Erythroblast (primary cell): ENCODE data around the gene CDC42EP5.
"Not testable (repeated sequence)": the region's sequence is repeated elsewhere in the genome, so short reads cannot be mapped to it uniquely, and the experiment has no call there.

Experiments used
- GATA1 ChIP-seq: IDR thresholded peaks from 2 replicates; pipeline ENCODE4 v1.6.1; 2011; ENCODE audit warnings: low read depth, mild to moderate bottlenecking, control low read depth, low read length, moderate library complexity
- POLR2A ChIP-seq: IDR thresholded peaks from 2 replicates; pipeline ENCODE4 v1.6.1; 2011; ENCODE audit warnings: mild to moderate bottlenecking, low read length

GRCh38 chr19:54505542-54505941 lies 32.4 kb upstream of the CDC42EP5 start:
- not testable (repeated sequence) for TF ChIP-seq POLR2A, GATA1
